ENCODE data around the gene RAB3IL1. TPM values are rescaled to one million over a fixed set of nuclear protein-coding genes. Genes with fewer than 3 reads are reported as not detected.
A peak's percentile ranks its signal among the peaks of the same experiment; 100 is the strongest.

The RAB3IL1 gene
- total and polyA plus RNA-seq, 2 of the 13 experiments (the other 11 are each of a cell fraction or from before 2014, with no cell fraction given): 1.2 to 2.0 TPM

DNA sequence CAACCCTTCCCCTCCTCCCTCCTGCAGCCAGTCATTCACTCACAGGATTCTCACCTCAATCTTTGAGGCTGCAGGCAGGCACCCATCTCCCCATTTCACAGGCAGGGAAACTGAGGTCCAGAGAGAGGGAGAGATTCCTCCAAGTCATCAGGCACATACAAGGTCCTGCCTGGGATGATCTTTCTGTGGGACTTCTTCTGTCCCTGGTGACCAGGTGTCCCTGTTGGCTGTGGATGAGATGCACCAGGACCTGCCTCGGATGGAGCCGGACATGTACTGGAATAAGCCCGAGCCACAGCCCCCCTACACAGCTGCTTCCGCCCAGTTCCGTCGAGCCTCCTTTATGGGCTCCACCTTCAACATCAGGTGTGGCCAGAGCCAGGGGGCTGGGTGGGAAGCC lies 42.3 kb upstream of the RAB3IL1 start:
- Histone ChIP-seq H3K4me1 (ENCODE audit: insufficient read depth, low read length) (peaks cover 49% of the 10 kb centered on the region), H3K27ac (ENCODE audit: extremely low read length, insufficient read depth, low read length) (no peak overlapping the region), H3K27me3 (ENCODE audit: control insufficient read depth in 1 of 2, insufficient read depth in 2 of 2, low read length in 2 of 2) (no peaks in the 10 kb centered on the region), H4K20me1 (ENCODE audit: insufficient read depth, low read length) (peaks cover 16% of the 10 kb centered on the region), H3K79me2 (ENCODE audit: insufficient read depth, low read length) (no peaks in the 10 kb centered on the region), H2AFZ (ENCODE audit: low read length) (no peak overlapping the region), H3K4me2 (ENCODE audit: low read depth, low read length) (no peak overlapping the region), H3K36me3 (replicated peaks in 1 of 2; ENCODE audit: control insufficient read depth in 1 of 2, insufficient read depth in 2 of 2, low read length in 2 of 2) (peaks cover 0 to 8% of the 10 kb centered on the region in 2 experiments; a peak in 3 of 5 replicates), H3K9me3 (ENCODE audit: low read length) (no peaks in the 10 kb centered on the region), H3K4me3 (replicated peaks in 1 of 3; ENCODE audit: insufficient read depth in 1 of 3, low read depth in 2 of 3, low read length in 3 of 3) (no peak overlapping the region), H3K9ac (ENCODE audit: insufficient read depth, low read depth, low read length) (no peak overlapping the region)
- ChIA-PET POLR2A (interaction anchor here (1.0 to 6.1 kb wide), 3 partner anchors 8 to 13 kb away, joined by 3 to 99 read pairs (median 8); partner anchors contain the start of genes BEST1 and FTH1), CTCF (ENCODE audit: low intra/inter-chr PET ratio, low total read pairs) (no interaction called here)
- DNase-seq (ENCODE audit: low spot score): no peak
- in situ Hi-C loops (cut with HindIII; ENCODE audit: extremely low pct_ligation_motif_present, low pct_unique_long_range_greater_than_20kb) (no loop called here), intact Hi-C loops (cut with micrococcal nuclease; ENCODE audit: unreplicated experiment) (no loop called here)
- no peak for TF ChIP-seq ZBTB39 (CRISPR knock-in tag; IDR thresholded peaks at IDR 0.05)
- TF ChIP-seq ZNF766 (CRISPR knock-in tag; IDR thresholded peaks at IDR 0.05; ENCODE audit: borderline replicate concordance): no peak
- no peak for TF ChIP-seq PBX3 (CRISPR knock-in tag; IDR thresholded peaks at IDR 0.05; ENCODE audit: borderline replicate concordance)
- TF ChIP-seq PHF5A (CRISPR knock-in tag; IDR thresholded peaks at IDR 0.05; ENCODE audit: low read depth, unreplicated experiment): no peak
- TF ChIP-seq TEAD3 (CRISPR knock-in tag; optimal IDR thresholded peaks at IDR 0.05; ENCODE audit: borderline replicate concordance): no peak
- TF ChIP-seq ZNF629 (CRISPR knock-in tag; conservative IDR thresholded peaks at IDR 0.05): peak; percentile 67
- no peak for ATAC-seq
- no TSS peak for BruUV-seq (replicated peaks)
- WGBS (ENCODE audit: low lambda C conversion rate): 75% methylated on average over 6 of the region's 6 CpGs
- no peak for FAIRE-seq
